Stimulated activated CD4-positive, alpha-beta T cell treated with anti-CD3 and anti-CD28 coated beads, Interleukin-12 subunit alpha, Interleukin-12 subunit beta, amount 100 ng/mL, for 48 hours (primary cell): ENCODE data around the gene ABCB8.

Experiments used
- DNase-seq, 3 donors: peaks; one replicate each; pipeline ENCODE4 v3.0.0-alpha.2; 2020; ENCODE audit warnings: low read depth in 2 of 3, low spot score in 1 of 3

ABCB8 gene

DNA sequence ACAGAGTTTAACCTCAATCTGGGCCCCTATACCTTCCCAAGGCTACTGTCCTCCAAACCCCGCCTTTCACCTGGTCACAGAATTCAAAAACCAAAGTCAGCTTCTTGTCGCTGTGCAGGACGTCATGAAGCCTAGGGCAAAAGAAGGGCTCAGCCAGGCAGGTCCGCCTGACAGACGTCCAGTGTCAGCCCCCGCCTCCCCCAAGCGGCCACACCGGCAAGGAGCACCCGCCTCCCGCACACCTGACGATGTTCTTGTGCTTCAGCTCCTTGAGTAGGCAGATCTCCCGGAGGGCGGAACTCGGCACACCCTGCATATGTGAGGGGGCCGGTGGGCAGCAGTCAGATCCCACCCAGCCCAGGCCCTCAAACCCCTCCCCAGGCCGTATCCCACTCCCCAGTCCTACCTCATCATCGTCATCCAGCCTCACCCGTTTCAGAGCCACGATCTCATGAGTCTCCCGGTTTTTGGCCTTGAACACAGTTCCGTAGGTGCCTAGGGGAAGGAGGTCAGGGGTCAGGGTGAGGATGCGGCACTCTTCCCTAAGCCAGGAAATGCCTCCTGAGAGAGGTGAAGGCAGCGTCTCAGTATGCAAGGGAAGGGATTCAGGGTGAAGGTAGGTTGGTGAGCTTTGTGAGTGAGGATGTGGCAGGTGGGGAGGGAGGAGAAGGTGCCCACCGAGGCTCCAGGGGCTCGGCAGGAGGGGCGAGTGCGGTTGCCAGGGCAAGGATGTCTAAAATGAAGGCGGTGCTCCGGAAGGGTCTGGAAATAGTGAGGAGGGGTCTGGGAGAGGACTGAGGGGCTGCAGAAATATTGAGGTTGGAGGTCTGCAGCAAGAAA is 28.6 kb downstream of the ABCB8 start:
- no peak for DNase-seq

DNA sequence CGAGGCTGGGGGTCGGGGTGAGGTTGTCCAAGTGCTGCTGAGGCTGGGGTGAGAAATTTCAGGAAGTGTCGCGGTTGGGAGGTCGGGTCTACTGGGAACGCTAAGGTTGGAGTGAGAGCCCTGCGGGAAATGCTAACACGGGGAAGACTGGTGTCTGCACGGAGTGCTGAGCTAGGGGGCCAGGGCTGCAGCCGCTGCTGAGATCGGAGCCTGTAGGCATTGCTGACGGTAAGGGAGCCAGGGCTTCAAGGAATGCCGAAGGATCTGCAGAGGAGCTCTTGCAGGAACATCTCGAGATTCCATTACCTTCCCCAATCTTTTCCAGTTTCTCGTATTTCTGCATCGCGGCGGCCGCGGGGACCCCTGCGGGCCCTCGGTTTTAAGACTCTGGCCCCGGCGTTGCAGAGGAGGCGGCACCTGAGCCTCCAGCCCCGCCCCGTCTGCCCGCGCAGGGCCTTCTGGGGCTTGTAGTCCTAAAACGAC is 29.3 kb downstream of the ABCB8 start, which contains the start of gene CDK5:
CDK5 (minus strand) TSS at position 392 of the 483 bp plus-strand sequence; CDS start at position 343, 49 bp downstream.
- DNase-seq: no peak

DNA sequence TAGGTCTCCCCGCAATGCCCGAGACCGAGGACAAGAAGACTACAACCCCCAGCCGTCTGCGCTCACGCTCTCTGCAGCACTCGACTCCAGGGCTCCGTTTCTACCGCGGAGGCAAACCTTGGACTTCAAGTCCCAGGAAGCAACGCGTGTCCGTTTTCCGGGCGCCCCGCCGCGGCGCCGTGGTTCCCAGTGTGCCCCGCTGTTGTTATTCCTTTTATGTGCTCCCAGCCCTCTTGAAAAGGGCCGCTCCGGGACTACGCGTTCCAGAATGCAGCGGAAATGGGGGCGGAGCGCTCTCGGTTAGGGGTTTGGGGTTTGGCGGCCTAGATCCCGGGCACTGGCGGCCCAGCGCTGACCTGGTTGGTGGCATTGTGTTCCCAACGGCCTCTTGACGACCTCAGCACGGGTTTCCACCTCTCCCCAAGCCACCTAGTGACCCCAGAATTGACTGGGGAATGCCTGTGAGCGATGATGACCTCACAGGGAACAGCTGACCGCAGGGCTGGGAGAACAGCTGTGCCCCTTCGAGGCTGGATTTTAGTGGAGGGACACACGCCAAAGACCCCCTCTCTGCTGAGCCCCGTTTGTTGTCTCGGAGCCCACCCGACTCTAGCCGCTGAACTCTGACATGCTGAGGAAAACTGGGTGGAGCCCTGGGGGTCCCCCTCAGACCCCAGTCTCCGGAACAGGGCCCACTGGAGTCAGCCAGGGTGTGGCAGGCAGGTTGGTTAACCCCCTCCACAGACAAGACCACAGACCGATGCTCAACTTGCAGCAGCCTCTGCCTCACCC is 29.9 kb downstream of the ABCB8 start:
- DNase-seq: peak; percentile 92 to 97 (median 96)

DNA sequence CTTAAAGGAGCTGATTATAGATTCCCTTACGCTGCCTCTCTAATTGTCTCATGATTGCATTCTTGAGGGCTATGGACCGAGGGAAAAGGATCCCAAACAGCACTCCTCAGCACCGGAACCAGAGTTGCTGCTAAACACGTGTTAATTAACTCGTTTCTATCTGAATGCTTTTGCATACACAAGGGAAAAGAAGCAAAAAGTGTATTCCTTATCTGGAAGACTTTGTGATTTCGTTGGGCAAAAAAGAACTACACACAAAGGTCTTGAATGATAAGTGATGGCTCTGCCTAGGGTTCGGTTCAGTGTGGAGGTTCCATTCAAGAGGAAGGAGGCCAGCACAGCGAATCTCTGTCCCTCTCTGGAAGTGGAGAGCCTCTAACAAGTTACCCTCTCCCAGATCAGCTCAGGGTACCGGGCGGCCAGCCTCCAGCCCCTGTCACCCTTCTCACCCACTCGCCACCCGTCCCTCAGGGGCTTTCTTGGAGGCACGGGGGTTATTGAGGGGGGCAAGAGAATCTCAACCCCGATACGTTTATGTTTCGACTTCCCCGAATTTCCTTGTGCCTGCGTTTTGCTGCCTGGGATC is 30.6 kb downstream of the ABCB8 start:
- DNase-seq: no peak

DNA sequence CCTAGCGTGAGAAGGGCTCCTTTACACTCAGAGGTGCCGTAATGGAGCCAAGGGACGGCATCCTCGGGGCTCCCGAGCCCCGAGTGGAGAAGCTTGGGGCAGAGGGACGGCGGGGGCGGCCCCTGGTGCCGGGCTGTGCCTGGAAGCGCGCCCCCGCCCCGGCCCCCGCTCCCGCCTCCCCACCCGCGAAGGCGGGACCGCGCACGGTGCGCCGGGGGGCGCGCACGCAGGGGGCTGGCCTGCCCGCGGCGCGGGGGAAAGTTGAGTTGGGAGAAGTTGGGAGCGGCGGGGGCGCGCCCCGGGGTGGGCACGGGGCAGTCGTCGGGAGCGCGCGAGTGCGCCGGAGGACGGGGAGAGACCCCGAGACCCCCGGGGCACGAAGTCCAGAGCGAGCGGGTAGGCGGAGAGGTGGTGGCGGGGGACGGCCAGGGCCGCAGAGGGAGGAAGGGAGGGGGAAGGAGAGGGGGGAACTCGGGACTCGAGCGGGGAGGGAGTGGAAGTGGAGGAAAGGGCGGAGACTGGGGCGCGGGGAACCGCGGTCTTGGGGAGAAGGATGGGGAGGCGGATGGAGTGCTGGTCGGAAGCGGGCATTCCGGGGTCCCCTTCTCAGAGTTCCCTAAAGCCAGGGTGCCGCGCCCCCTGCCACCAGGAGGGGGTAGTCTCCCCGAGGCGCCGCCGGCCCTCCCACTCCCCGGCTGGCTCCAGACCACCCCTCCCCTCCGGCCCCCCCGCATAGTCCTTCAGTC is 31.3 kb downstream of the ABCB8 start, which contains the start of gene SLC4A2:
SLC4A2 (plus strand) TSS at position 223 of the 746 bp plus-strand sequence. CDS start 2,399 bp downstream, outside the sequence.
- DNase-seq: peak in 2 of 3 donors; percentile 54 to 63

DNA sequence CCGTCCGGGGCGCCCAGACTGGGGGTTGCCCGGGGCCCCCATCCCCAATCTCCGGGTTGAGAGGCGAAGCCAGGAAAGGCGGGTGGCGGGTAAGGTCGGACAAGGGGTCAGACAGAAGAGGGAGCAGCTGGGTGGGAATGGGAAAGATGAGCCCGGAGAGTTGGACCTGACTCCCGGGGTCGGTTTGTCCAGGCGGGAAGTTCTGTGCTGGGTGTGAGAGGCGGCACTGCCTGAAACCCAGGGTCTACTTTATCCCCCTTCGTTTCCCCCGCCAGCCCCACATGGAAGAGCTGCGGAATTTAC is 31.8 kb downstream of the ABCB8 start:
- no peak for DNase-seq

DNA sequence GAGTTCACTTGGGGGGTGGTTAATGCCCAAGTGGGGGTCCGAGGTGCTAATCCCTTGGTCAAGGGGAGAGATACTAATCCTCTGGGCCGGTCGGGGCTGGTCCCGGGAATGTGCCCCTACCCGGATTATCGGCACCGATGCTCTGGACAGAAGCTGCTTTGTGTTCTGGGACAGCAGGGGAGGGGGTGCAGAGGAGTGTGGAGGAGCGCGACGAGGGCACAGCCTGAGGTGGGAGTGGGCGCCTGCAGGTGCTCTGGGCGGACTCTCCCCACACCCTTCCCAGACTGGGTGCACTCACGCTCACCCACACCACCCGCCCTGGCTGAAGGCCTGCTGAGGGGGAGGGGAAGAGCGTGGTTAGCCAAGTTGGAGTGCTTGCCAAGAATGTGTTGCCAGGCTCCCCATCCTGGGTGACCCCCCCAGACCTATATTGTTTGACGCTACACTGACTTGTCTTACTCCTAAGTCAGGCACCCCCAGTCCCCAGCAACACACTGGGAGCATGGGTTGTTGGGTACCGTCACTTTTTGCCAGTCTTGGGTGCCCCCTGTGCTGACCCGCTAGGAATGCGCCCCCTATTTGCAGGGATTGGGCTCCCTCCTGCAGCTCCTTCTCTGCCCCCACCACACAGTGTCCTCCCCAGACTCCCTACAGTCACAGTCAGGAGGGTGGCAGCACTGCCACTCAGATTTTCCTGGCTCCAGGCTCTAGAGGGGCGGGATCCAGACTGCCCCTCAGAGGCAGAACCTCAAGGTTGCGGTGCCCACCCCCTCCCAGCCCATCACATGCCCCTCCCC is 32.4 kb downstream of the ABCB8 start:
- no peak for DNase-seq

DNA sequence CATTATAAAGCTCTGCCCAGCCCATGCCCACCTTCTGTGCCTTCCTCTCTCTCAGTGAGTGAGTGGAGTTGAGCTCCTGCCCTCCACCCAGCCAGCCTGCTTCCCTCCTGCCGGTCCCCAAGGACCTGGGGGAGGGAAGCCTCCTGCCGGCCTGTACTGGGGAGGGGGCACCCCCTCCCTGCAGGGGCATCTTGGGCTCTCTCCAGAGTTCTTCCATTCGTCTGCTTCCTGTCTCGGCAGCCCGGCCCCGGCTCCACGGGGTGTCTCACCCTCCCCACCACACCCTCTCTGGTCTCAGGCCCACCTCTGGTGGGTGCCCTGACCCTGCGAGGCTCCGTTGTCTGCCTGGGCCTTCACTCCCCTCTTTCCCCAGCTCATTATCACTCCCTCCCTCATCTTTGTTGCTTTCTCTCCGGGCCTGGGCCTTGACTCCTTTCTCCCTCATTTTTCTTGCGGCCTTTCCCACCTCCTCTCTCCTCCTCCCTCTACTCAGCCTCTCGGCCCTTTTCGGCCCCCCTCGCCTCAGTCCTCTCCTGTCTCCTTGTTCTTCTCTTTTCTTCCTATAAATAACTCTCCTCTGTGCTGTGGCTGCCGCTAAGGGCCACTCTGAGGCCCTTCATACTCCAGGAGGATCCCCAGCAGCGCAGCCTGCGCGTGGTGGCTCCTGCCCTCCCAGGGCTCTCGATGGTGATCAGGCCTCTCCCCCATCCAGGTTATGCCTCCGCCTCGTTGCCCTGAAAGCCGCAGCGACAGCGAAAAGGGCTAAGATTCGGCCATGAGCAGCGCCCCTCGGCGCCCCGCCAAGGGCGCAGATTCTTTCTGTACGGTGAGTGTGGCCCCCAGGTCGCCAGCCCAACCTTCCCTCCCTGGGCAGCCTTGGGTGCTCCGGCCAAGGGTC is 33.2 kb downstream of the ABCB8 start:
- no peak for DNase-seq

DNA sequence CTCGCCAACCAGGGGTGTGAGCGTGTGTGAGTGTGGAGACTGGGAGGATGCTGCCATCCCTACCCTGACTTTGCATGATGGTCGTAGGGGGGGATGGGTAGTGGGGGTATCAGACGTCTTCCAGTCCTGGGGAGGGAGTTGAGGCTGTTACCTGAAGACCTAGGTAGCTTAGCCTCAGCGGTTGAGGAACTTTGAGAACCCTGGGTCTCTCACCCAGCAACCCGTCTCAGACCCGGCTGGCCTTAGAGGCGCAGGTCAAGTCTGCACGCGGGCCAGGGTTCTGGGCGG is 33.8 kb downstream of the ABCB8 start:
- DNase-seq: no peak

DNA sequence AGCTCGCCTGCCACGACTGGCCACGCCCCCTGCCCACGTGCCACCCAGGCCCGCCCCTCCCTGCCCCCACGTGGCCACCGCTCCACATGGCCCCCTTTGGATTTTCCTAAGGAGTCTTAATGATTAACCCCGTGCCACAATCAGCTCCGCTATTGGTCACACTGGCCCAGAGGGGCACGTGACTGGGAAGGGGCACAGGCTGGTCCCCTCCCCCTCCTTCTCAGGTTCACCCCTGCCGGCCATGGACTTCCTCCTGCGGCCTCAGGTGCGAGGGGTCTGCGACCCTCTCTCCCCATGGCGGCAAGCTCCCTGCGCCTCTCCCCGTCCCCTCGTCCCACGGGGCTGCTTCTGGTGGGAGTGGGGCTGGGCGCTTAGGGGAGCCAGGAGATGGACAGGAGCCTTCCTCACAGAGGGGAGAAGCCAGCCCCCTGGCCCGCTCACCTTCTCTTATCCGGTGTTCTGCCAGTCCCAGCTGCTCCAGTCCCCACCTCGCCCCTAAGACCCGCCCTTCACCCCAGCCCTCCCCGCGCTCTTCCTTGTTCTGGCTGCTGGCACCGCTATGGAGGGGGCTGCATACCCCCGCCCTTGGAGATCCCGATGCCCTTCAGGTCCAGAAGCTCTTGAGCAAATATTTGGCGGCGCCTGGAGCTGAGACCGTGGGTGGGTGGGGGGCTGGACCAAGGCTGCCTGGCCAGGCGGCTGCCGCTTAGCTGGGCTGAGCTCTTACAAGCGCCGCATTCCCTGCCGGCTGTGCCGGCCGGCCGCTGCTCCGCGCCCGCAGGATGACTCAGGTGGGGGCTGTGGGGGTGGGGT is 34.4 kb downstream of the ABCB8 start:
- no peak for DNase-seq

DNA sequence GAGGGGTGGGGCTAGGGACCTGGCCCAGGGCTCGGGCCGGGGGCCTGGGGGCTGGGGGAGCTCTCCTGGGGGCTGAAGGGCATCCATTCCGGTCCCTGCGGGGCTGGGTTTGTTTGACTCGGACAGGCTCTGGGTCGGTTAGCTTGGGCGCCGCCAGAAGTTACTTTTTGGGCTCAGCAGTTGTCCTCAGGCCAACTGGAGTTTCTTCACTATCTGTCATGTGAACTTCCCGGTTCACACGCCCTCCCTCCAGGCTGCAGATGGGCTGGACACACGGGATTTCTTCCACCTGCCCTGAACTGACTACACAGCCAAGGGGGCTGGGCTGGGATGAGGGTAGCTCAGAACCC is 34.9 kb downstream of the ABCB8 start:
- no peak for DNase-seq

DNA sequence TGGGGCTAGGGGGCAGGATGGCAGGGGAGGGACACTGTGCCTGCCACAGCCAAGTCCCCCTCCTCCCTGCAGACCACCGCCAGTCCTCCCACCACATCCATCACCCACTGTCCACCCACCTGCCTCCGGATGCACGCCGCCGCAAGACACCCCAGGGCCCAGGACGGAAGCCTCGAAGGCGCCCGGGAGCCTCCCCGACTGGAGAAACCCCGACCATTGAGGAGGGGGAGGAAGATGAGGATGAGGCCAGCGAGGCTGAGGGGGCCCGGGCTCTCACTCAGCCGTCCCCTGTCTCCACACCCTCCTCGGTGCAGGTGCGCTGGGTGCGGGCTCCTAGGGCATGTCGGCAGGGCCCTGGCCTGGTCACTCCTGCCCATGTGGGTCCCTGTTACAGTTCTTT is 36.2 kb downstream of the ABCB8 start:
- no peak for DNase-seq

DNA sequence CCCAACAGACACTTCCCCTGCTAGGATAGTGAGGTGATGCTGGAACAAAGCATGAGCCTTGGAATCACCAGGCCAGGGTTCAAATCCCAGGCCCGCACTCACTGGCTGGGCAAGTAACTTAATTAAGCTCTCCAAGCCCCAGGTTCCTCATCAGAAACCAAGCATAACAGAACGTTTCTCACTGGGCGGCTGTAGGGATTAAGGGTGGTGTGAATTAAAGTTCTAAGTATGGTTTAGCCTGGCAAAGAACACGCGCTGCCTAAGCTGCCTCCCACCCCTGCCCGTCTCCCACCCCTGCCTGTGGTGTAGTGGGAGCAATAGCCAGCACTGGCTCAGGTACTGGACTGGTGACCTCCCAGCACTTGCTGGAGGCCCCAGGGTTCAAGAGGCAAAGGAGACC is 36.7 kb downstream of the ABCB8 start:
- DNase-seq: no peak

DNA sequence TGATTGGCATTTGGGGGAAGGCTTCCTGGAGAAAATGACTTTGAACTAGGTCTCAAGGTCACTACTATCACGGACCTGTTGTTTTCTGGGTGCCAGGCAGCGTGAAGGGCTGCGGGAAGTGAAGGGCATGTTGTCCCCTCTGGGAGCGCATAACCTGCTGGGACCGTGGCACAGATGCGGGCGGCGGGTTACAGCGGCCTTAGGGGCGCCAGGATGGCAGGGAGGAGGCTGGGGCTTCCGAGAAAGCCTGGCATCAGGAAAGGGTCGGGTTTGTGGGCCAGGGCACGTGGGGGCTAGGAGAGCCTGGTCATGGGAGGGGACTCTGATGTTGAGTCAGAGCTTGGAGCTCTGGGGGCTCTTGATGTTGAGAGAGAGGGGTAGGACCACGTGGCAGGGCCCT is 37.3 kb downstream of the ABCB8 start:
- no peak for DNase-seq

DNA sequence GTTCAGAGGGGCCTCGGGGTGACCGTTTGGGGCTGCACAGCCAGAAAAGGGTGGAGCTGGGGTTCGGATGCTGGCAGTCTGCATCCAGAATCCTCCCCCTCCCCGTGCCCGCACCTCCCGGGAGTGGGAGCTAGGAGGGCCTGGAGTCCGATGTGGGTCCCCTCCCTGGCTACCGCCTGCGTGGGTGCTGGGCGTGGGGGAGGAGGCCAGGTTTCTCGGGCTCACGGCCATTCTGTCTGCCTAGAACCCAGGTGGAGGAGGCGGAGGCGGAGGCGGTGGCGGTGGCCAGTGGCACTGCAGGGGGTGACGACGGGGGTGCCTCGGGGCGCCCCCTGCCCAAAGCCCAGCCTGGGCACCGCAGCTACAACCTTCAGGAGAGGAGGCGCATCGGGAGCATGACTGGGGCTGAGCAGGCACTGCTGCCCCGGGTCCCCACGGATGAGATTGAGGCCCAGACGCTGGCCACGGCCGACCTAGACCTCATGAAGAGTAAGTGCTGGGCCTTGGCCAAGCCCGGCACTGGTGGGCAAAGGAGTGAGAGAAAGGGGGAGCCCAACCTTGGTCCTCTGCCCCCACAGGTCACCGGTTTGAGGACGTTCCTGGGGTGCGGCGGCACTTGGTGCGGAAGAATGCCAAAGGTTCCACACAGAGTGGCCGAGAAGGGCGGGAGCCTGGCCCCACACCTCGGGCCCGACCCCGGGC is 38.2 kb downstream of the ABCB8 start:
- no peak for DNase-seq

DNA sequence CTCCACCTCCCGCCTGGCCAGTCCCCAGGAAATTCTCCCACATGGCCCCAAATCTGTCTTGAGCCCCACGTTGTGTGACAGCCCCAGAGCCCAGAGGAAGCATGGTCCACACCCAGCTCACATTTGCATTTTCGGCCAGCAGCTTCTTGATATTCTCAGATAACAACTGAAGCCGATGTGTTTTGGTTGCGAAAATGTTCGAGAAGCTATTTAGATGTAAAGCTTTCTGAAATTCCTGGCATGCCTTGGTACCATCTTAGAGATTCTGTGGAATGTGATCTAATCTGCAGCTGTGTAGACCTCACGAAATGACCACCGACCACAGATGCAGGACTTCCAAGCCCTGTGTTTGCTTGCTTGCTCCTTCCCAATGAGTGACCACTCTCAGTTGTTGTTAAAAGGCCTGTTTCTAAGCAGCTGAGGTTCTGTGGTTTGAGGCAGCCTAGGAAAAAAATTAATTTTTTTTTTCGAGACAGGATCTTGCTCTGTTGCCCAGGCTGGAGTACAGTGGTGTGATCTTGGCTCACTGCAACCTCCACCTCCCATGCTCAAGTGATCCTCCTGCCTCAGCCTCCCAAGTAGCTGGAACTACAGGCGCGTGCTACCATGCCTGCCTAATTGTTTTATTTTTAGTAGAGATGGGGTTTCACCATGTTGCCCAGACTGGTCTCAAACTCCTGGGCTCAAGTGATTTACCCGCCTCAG is 40.0 kb downstream of the ABCB8 start:
- no peak for DNase-seq

DNA sequence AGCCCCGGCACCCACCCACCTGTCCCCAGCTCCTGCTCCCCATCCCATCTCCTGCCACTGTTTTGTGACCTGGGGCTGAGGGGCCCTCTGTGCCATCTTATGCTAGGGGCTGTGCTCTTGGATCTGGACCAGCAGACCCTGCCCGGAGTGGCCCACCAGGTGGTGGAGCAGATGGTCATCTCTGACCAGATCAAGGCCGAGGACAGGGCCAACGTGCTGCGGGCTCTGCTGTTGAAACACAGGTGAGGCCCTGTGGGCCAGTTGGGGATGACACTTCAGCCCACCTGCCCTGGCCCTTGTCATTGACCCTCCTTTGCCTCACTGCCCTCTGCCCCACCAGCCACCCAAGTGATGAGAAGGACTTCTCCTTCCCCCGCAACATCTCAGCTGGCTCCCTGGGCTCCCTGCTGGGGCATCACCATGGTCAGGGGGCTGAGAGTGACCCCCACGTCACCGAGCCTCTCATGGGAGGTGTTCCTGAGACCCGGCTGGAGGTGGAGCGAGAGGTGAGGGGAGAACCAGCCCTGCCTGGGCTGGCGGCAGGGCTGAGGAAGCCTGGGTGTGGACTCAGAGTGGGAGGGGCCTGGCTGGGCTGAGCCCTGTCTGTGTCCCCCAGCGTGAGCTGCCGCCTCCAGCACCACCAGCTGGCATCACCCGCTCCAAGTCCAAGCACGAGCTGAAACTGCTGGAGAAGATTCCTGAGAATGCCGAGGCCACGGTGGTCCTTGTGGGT is 41.8 kb downstream of the ABCB8 start:
- DNase-seq: no peak
